Muscle layer of duodenum (tissue), 2 donors: ENCODE data around the gene KEL.

Source experiments
- H3K27ac ChIP-seq: one replicate; pipeline ENCODE4 v1.7.0; 2013; ENCODE audit warnings: mild to moderate bottlenecking, low read length
- H3K27me3 ChIP-seq: one replicate; pipeline ENCODE4 v1.7.0; 2013; ENCODE audit warnings: low read depth, mild to moderate bottlenecking, control low read depth, low read length
- H3K36me3 ChIP-seq, 2 donors: one replicate each; pipeline ENCODE4 v1.7.0; 2013; ENCODE audit warnings: low read length in 2 of 2, control low read depth in 1 of 2, mild to moderate bottlenecking in 1 of 2; ENCODE audit not compliant: insufficient read depth in 2 of 2, control insufficient read depth in 1 of 2
- H3K4me1 ChIP-seq, 2 donors: one replicate each; pipeline ENCODE4 v1.7.0; 2013; ENCODE audit warnings: low read length in 2 of 2, mild to moderate bottlenecking in 2 of 2, control low read depth in 1 of 2, moderate library complexity in 1 of 2; ENCODE audit not compliant: insufficient read depth in 2 of 2, control insufficient read depth in 1 of 2
- H3K4me3 ChIP-seq, 2 donors: one replicate each; pipeline ENCODE4 v1.7.0; 2013; ENCODE audit warnings: low read length in 2 of 2, low read depth in 1 of 2, mild to moderate bottlenecking in 1 of 2
- H3K9me3 ChIP-seq, 2 donors: one replicate each; pipeline ENCODE4 v1.7.0; 2013; ENCODE audit warnings: low read length in 2 of 2, control low read depth in 1 of 2, mild to moderate bottlenecking in 1 of 2; ENCODE audit not compliant: control insufficient read depth in 1 of 2
- donor health status: healthy.

The KEL gene

DNA sequence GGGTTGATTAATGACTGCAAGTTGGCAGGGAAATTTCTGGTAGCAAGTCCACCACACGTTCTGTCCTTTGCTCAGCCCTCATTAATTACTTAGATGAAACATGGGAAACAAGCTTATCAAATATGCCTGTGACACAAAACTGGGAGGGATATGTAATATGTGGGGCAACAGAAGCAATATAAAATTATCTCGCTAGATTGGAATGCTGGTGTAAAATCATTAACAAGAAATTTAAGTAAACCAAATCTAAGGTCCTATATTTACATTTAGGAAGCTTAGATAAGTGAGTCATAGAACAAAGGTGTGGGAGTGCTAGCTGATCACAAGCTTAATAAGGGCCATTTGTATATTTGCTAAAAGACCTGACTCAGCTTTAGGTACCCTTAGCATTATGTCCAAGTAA, 52.1 kb downstream of the KEL start:
- Histone ChIP-seq H3K36me3 (no peaks in the 10 kb centered on the region), H3K4me3 (no peak overlapping the region), H3K27me3 (no peaks in the 10 kb centered on the region), H3K27ac (no peak overlapping the region), H3K9me3 (no peaks in the 10 kb centered on the region), H3K4me1 (no peaks in the 10 kb centered on the region)

DNA sequence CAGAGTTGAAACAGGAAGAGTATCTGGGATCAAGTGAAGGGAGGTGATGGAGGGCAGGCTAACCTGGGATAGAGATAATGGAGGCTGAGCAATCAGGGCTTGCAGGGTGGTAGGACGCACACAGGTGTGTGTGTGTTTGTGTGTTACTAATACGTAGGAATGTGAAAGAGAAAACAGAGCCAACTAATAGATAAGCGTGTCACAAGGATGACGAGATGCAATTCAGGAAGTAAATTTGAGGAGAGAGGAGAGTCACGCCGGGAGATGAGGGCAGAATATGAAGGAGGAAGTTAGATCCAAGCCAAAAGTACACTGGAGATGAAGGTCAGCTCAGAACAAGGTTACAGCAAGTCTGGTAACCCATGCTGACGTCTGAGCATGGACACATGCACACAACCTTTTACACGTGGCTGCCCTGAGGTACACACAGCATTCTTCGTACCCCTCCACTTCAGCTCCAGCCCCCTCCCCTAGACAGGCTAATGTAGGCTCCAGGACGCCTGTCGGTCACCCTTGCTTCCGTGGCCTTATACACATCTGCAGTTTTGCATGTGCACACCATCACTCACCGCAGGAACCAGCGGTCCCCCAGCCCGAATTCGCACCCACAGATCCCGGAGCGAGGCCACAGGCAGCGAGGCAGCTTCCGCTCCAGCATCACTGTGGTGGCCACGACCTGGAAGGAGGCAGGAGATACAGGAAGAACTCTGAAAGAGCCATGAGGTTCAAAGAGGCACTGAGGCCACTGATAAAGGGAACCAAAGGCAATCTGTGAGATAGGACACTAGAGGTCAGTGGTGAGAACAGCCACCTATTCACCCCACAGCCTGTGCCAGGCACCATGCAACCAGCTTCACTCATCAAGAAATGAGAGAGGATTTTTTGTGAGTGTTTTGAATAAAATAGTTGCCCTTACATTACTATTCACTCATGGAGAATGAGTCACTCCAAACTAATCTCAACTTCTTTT, 53.0 kb downstream of the KEL start:
- Histone ChIP-seq H3K27ac (peak overlapping the region; percentile 9), H3K9me3 (peaks cover 0 to 4% of the 10 kb centered on the region in 2 donors), H3K4me3 (no peak overlapping the region), H3K27me3 (no peaks in the 10 kb centered on the region), H3K4me1 (no peaks in the 10 kb centered on the region), H3K36me3 (no peaks in the 10 kb centered on the region)

DNA sequence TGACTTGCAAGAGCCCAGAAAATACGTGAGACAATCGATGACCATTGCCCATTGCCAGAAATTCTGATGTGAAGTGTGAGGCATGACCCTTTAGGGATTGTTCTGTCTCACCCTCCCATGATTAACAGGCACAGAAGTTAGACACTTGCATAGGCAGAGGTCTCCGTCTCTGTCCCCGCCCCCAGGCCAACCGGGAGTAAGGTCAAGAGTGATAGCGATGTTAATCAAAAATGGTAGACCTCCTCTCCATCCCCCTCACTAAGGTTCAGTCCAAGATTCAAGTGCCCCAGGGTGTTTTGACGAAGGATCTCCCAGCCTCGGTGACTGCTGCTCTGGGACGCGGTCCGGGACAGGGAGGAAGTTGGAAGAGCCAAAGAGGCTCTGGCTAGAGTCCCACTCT, 53.9 kb downstream of the KEL start:
- no peaks in the 10 kb centered on the region for H3K4me1 ChIP-seq
- no peaks in the 10 kb centered on the region for H3K36me3 ChIP-seq
- no peak overlapping the region for H3K27ac ChIP-seq
- H3K9me3 ChIP-seq: peaks cover 0 to 5% of the 10 kb centered on the region in 2 donors
- no peaks in the 10 kb centered on the region for H3K27me3 ChIP-seq
- no peak overlapping the region for H3K4me3 ChIP-seq

DNA sequence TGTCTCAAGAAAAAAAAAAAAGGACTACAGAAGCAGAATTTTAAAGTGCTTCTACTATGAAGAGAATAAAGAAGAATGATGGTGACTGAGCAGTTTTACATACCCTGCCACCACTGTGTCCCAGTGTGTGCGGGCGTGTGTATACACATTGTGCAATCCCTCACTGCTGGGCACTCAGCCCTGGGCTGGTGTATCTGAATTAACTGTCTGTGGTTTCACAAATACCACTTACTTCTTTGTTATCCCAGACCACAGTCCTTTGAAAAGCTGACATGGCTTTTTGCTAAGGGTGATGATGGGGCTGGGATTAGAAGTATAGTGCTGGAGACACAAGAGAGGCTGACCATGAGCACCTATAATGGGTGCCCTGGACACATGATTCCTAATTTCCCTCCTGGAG, 55.5 kb downstream of the KEL start:
- Histone ChIP-seq H3K9me3 (peaks cover 0 to 5% of the 10 kb centered on the region in 2 donors), H3K36me3 (no peaks in the 10 kb centered on the region), H3K27me3 (no peaks in the 10 kb centered on the region), H3K4me3 (no peak overlapping the region), H3K4me1 (no peaks in the 10 kb centered on the region), H3K27ac (no peak overlapping the region)

DNA sequence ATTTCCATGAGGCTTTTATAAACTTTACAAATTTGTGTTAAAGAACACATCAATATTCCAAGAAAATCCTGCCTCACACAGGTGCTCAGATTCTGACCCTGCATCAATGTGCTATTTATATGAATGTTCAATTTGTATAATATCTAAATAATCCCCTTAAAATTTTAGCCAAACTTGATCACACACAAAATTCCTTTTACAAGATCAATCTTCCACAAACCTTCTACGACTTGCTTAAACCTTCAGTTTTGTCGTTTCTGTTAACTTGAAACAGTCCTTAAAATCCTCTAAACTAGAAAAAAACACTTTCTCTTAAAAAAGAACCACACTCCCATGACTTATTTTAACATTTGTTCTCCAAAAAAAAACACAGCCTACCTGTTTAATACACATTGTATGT, 56.4 kb downstream of the KEL start:
- Histone ChIP-seq H3K4me1 (no peaks in the 10 kb centered on the region), H3K27ac (no peak overlapping the region), H3K9me3 (peaks cover 0 to 5% of the 10 kb centered on the region in 2 donors), H3K4me3 (no peak overlapping the region), H3K36me3 (no peaks in the 10 kb centered on the region), H3K27me3 (no peaks in the 10 kb centered on the region)

DNA sequence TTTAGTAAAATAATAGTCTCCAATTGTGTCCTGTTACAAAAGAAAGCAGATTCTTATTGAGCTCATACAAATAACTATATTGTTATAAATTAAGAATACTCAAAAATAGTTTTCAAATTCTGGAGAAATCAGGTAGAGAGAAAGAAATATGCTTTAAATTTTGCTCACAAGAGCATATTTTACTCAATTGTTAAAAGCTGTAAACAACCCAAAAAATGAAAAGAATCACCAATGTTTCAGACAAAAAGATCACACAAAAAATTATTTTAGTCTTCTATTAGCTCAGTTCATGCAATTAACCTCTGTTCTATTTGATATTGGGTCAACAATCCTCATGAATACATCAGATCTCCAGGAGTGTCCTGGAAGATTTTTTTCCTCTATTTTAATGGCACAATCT, 58.0 kb downstream of the KEL start:
- Histone ChIP-seq H3K27me3 (no peaks in the 10 kb centered on the region), H3K4me3 (no peak overlapping the region), H3K27ac (no peak overlapping the region), H3K36me3 (no peaks in the 10 kb centered on the region), H3K9me3 (peaks cover 0 to 5% of the 10 kb centered on the region in 2 donors), H3K4me1 (no peaks in the 10 kb centered on the region)

- Histone ChIP-seq H3K9me3 (peaks cover 0 to 5% of the 10 kb centered on the region in 2 donors), H3K4me1 (no peaks in the 10 kb centered on the region), H3K27ac (no peak overlapping the region), H3K36me3 (no peaks in the 10 kb centered on the region), H3K4me3 (no peak overlapping the region), H3K27me3 (no peaks in the 10 kb centered on the region)
These were observed 60.5 kb downstream of the KEL start for GRCh38 chr7:142901426-142902259.

GRCh38 chr7:142899661-142900060, 62.5 kb downstream of the KEL start:
- H3K36me3 ChIP-seq: no peaks in the 10 kb centered on the region
- H3K4me3 ChIP-seq: no peak overlapping the region
- H3K27ac ChIP-seq: no peak overlapping the region
- peaks cover 0 to 5% of the 10 kb centered on the region in 2 donors for H3K9me3 ChIP-seq
- no peaks in the 10 kb centered on the region for H3K27me3 ChIP-seq
- H3K4me1 ChIP-seq: no peaks in the 10 kb centered on the region

GRCh38 chr7:142898377-142899170, 63.6 kb downstream of the KEL start:
- H3K4me3 ChIP-seq: no peak overlapping the region
- H3K4me1 ChIP-seq: no peaks in the 10 kb centered on the region
- no peak overlapping the region for H3K27ac ChIP-seq
- H3K27me3 ChIP-seq: no peaks in the 10 kb centered on the region
- no peaks in the 10 kb centered on the region for H3K9me3 ChIP-seq
- no peaks in the 10 kb centered on the region for H3K36me3 ChIP-seq

GRCh38 chr7:142897691-142898090, 64.5 kb downstream of the KEL start:
- Histone ChIP-seq H3K4me1 (no peaks in the 10 kb centered on the region), H3K4me3 (no peak overlapping the region), H3K36me3 (no peaks in the 10 kb centered on the region), H3K27me3 (no peaks in the 10 kb centered on the region), H3K9me3 (no peaks in the 10 kb centered on the region), H3K27ac (no peak overlapping the region)
